ENCODE data around the gene PPM1N. TPM values are rescaled to one million over a fixed set of nuclear protein-coding genes. Genes with fewer than 3 reads are reported as not detected.

The PPM1N gene
- polyA plus RNA-seq, 2 of the 4 experiments (the other 2 are of a cell fraction) = 9.2 to 10.5 TPM

DNA sequence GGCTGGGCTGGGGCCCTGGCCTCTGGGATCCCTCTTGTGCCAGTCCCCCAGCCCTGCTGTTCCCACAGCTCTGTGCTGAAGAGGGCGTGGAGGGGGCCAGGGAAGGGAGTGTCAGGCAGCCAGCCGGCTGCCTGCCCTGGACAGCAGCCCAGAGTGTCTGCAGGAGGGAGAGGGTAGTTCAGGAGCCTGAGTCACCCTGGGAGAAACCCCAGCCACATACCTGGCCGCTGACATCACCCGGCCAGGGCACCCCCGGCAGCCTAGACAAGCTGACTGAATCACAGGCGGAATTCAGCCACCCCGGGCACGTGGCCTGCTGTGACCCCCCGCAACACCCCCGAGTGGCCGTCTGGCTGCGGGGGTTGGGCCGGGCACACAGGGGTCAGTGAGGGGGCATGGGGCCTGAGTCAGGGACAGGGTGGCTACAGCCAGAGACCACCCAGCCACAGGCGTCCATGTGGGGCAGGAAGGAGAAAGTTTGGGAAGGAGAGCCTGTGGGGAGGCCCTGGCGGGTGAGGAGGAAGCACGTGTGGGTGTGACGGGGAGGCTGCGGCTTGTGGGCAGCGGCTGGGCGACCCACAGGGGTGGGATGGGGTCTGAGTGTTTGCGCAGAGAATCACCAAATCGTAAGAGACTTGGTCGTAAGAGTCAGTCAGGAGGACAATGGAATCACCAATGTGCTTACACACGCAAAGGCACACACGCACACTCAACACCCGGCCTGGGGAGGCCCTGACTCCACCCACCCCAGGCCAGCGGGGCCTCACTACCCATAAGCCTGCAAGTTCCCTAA is 42.3 kb upstream of the PPM1N start:
- Histone ChIP-seq H3K4me2 (peak overlapping the region; percentile 84), H3K9me3 (no peaks in the 10 kb centered on the region), H3K4me1 (peaks cover 45% of the 10 kb centered on the region), H3K4me3 (peak overlapping the region; percentile 28), H3K27ac (peak overlapping the region; percentile 84 to 89)
- ATAC-seq = peak; percentile 86 to 91
- DNase-seq (ENCODE audit: low read depth in 1 of 2, low spot score in 1 of 2) = peak; percentile 98 to 99
- WGBS (ENCODE audit: missing lambda C conversion rate) = 2% methylated on average over 22 of the region's 27 CpGs
- CTCF ChIA-PET = interaction anchor here (1.0 to 33.4 kb wide), 6 partner anchors 11 to 186 kb away, joined by 4 to 1883 read pairs (median 50); partner anchors contain the start of genes ERCC1 and FOSB
- FAIRE-seq = peak; percentile 86
- POLR2A ChIA-PET = interaction anchor here (0.6 to 2.4 kb wide), 5 partner anchors 11 to 31 kb away, joined by 3 to 33 read pairs (median 5); partner anchors contain the start of genes ERCC1 and FOSB
- TF ChIP-seq PHF8 (IDR thresholded peaks at IDR 0.05; ENCODE audit: borderline replicate concordance, low read depth) (no peak), SMC3 (IDR thresholded peaks at IDR 0.05) (peak; percentile 33; the same call in 2 of the 3 replicates), CBX2 (IDR thresholded peaks at IDR 0.05; ENCODE audit: borderline replicate concordance, low read depth) (no peak), HOXB13 (CRISPR knock-in tag; IDR thresholded peaks at IDR 0.05; ENCODE audit: low read depth) (no peak; the same call in 1 of the 2 replicates), CHD2 (IDR thresholded peaks at IDR 0.05; ENCODE audit: low read length, partially characterized antibody) (peak; percentile 54), FOSL2 (IDR thresholded peaks at IDR 0.05) (peak; percentile 97), FOSL2 (CRISPR knock-in tag; IDR thresholded peaks at IDR 0.05) (peak; percentile 100), ZC3H11A (IDR thresholded peaks at IDR 0.05) (no peak), MAFK (IDR thresholded peaks at IDR 0.05; ENCODE audit: partially characterized antibody) (peak; percentile 74), FOSB (CRISPR knock-in tag; IDR thresholded peaks at IDR 0.05) (no peak), ZFP36 (IDR thresholded peaks at IDR 0.05; ENCODE audit: borderline replicate concordance, partially characterized antibody) (no peak), MYC (IDR thresholded peaks at IDR 0.05; ENCODE audit: borderline replicate concordance, low read length) (peak; percentile 95), TFCP2L1 (CRISPR knock-in tag; IDR thresholded peaks at IDR 0.05) (peak; percentile 87), KDM5A (IDR thresholded peaks at IDR 0.05) (no peak), POLR2AphosphoS2 (conservative IDR thresholded peaks at IDR 0.05; ENCODE audit: low read length) (no peak), FOXS1 (CRISPR knock-in tag; IDR thresholded peaks at IDR 0.05) (no peak; the same call in none of the 2 replicates), GATA3 (IDR thresholded peaks at IDR 0.05; ENCODE audit: borderline replicate concordance) (peak; percentile 99), JUN (IDR thresholded peaks at IDR 0.05) (peak; percentile 96 to 99), MAZ (IDR thresholded peaks at IDR 0.05; ENCODE audit: borderline replicate concordance, low read depth, low read length) (peak; percentile 41; the same call in 1 of the 2 replicates), ESRRA (IDR thresholded peaks at IDR 0.05; ENCODE audit: borderline replicate concordance, low read length) (no peak), RCOR1 (IDR thresholded peaks at IDR 0.05; ENCODE audit: low read depth, low read length) (no peak), RFX5 (IDR thresholded peaks at IDR 0.05) (peak; percentile 17; the same call in 1 of the 2 replicates), RAD21 (conservative IDR thresholded peaks at IDR 0.05 in 1 of 2, IDR thresholded peaks at IDR 0.05 in 1 of 2) (peak; percentile 6 to 27; a peak in 1 of 5 replicates), NFE2L2 (conservative IDR thresholded peaks at IDR 0.05; ENCODE audit: low read length) (peak; percentile 35), KDM1A (IDR thresholded peaks at IDR 0.05; ENCODE audit: low read depth) (no peak), EP300 (IDR thresholded peaks at IDR 0.05) (peak; percentile 77 to 92; a peak in 4 of 5 replicates), NR3C1 (IDR thresholded peaks at IDR 0.05) (no peak), TP53 (CRISPR knock-in tag; IDR thresholded peaks at IDR 0.05) (0 out of 2 replicates have a peak, but pooled peaks have one; percentile 90)
- TF ChIP-seq, protein P1, sequence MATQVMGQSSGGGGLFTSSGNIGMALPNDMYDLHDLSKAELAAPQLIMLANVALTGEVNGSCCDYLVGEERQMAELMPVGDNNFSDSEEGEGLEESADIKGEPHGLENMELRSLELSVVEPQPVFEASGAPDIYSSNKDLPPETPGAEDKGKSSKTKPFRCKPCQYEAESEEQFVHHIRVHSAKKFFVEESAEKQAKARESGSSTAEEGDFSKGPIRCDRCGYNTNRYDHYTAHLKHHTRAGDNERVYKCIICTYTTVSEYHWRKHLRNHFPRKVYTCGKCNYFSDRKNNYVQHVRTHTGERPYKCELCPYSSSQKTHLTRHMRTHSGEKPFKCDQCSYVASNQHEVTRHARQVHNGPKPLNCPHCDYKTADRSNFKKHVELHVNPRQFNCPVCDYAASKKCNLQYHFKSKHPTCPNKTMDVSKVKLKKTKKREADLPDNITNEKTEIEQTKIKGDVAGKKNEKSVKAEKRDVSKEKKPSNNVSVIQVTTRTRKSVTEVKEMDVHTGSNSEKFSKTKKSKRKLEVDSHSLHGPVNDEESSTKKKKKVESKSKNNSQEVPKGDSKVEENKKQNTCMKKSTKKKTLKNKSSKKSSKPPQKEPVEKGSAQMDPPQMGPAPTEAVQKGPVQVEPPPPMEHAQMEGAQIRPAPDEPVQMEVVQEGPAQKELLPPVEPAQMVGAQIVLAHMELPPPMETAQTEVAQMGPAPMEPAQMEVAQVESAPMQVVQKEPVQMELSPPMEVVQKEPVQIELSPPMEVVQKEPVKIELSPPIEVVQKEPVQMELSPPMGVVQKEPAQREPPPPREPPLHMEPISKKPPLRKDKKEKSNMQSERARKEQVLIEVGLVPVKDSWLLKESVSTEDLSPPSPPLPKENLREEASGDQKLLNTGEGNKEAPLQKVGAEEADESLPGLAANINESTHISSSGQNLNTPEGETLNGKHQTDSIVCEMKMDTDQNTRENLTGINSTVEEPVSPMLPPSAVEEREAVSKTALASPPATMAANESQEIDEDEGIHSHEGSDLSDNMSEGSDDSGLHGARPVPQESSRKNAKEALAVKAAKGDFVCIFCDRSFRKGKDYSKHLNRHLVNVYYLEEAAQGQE (IDR thresholded peaks at IDR 0.05) = 0 out of 2 replicates have a peak, but pooled peaks have one; percentile 40
- TF ChIP-seq, protein P2, sequence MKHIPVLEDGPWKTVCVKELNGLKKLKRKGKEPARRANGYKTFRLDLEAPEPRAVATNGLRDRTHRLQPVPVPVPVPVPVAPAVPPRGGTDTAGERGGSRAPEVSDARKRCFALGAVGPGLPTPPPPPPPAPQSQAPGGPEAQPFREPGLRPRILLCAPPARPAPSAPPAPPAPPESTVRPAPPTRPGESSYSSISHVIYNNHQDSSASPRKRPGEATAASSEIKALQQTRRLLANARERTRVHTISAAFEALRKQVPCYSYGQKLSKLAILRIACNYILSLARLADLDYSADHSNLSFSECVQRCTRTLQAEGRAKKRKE (CRISPR knock-in tag; IDR thresholded peaks at IDR 0.05; ENCODE audit: low read depth) = peak; percentile 60; the same call in 1 of the 2 replicates
- TF ChIP-seq, protein P3, sequence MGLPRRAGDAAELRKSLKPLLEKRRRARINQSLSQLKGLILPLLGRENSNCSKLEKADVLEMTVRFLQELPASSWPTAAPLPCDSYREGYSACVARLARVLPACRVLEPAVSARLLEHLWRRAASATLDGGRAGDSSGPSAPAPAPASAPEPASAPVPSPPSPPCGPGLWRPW (IDR thresholded peaks at IDR 0.05) = no peak
- TF ChIP-seq, protein P4, sequence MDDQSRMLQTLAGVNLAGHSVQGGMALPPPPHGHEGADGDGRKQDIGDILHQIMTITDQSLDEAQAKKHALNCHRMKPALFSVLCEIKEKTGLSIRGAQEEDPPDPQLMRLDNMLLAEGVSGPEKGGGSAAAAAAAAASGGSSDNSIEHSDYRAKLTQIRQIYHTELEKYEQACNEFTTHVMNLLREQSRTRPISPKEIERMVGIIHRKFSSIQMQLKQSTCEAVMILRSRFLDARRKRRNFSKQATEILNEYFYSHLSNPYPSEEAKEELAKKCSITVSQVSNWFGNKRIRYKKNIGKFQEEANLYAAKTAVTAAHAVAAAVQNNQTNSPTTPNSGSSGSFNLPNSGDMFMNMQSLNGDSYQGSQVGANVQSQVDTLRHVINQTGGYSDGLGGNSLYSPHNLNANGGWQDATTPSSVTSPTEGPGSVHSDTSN (IDR thresholded peaks at IDR 0.05) = peak; percentile 94
- TF ChIP-seq, protein P5, sequence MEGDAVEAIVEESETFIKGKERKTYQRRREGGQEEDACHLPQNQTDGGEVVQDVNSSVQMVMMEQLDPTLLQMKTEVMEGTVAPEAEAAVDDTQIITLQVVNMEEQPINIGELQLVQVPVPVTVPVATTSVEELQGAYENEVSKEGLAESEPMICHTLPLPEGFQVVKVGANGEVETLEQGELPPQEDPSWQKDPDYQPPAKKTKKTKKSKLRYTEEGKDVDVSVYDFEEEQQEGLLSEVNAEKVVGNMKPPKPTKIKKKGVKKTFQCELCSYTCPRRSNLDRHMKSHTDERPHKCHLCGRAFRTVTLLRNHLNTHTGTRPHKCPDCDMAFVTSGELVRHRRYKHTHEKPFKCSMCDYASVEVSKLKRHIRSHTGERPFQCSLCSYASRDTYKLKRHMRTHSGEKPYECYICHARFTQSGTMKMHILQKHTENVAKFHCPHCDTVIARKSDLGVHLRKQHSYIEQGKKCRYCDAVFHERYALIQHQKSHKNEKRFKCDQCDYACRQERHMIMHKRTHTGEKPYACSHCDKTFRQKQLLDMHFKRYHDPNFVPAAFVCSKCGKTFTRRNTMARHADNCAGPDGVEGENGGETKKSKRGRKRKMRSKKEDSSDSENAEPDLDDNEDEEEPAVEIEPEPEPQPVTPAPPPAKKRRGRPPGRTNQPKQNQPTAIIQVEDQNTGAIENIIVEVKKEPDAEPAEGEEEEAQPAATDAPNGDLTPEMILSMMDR (IDR thresholded peaks at IDR 0.05) = no peak
